IMR-90 (cell line): ENCODE results near the gene DMXL1. TPM values are rescaled to one million over a fixed set of nuclear protein-coding genes. Genes with fewer than 3 reads are reported as not detected.

ENCODE experiments used
- ATAC-seq: fragments of 200-7000 bp; cut with Tn5 transposase; 2 replicates; pipeline ENCODE4 v1.9.1; 2020; ENCODE audit warnings: low read depth, mild to moderate bottlenecking, moderate library complexity
- BruUV-seq: library from RNA; stranded (reverse); fragments of 400-500 nt; replicated peaks from 2 replicates; lab custom pipeline; 2021; lab: Mats Ljungman, UMichigan
- CTCF ChIA-PET: fragments of 300-600 bp; formaldehyde crosslinking; extraction: SDS; loops from one replicate; lab custom pipeline; 2021; ENCODE audit warnings: antibody characterized with exemption; lab: Yijun Ruan, JAX
- POLR2A ChIA-PET: fragments of 300-600 bp; sonication (Branson Sonifier 250); formaldehyde crosslinking; loops from one replicate; lab custom pipeline; 2022; ENCODE audit warnings: antibody characterized with exemption; ENCODE audit not compliant: unreplicated experiment; lab: Charles Lee
- DNase-seq: peaks from one replicate; pipeline ENCODE4 v3.0.0; 2013
- H2AFZ ChIP-seq: replicated peaks from 2 replicates; pipeline ENCODE3; 2013; ENCODE audit warnings: low read length, mild to moderate bottlenecking; ENCODE audit not compliant: poor library complexity
- H2AK5ac ChIP-seq: 2 replicates; pipeline ENCODE4 v1.6.1; 2013; ENCODE audit warnings: low read depth, low read length, inconsistent platforms
- H2AK9ac ChIP-seq: replicated peaks from 2 replicates; pipeline ENCODE3; 2013; ENCODE audit warnings: mild to moderate bottlenecking, low read depth, low read length, moderate library complexity; ENCODE audit not compliant: poor library complexity
- H2BK120ac ChIP-seq: 2 replicates; pipeline ENCODE4 v1.6.1; 2013; ENCODE audit warnings: low read depth, low read length, inconsistent platforms
- H2BK15ac ChIP-seq: 3 replicates; pipeline ENCODE4 v1.6.1; 2013; ENCODE audit warnings: low read depth, low read length, inconsistent platforms
- H2BK20ac ChIP-seq: 2 replicates; pipeline ENCODE4 v1.6.1; 2013; ENCODE audit warnings: low read depth, mild to moderate bottlenecking, inconsistent platforms, low read length, moderate library complexity
- H2BK5ac ChIP-seq: 2 replicates; pipeline ENCODE4 v1.6.1; 2013; ENCODE audit warnings: mild to moderate bottlenecking, low read depth, low read length, inconsistent platforms; ENCODE audit not compliant: poor library complexity, severe bottlenecking
- H3K14ac ChIP-seq: replicated peaks from 2 replicates; pipeline ENCODE4 v1.6.1; 2013; ENCODE audit warnings: low read depth, low read length, inconsistent platforms
- H3K18ac ChIP-seq: 2 replicates; pipeline ENCODE4 v1.6.1; 2013; ENCODE audit warnings: low read depth, low read length, control low read depth
- H3K23ac ChIP-seq: 2 replicates; pipeline ENCODE4 v1.6.1; 2013; ENCODE audit warnings: low read depth, low read length, inconsistent platforms
- H3K27ac ChIP-seq: 2 replicates; pipeline ENCODE4 v1.5.1; 2013; ENCODE audit warnings: mild to moderate bottlenecking, control low read depth, low read length; ENCODE audit not compliant: insufficient read depth
- H3K27me3 ChIP-seq: 2 replicates; pipeline ENCODE4 v1.6.1; 2013; ENCODE audit warnings: low read length; ENCODE audit not compliant: control insufficient read depth, insufficient read depth
- H3K36me3 ChIP-seq: 2 replicates; pipeline ENCODE4 v1.6.1; 2013; ENCODE audit warnings: low read length, mixed read lengths; ENCODE audit not compliant: control insufficient read depth, insufficient read depth
- H3K4ac ChIP-seq: 2 replicates; pipeline ENCODE4 v1.6.1; 2013; ENCODE audit warnings: low read depth, low read length, inconsistent platforms
- H3K4me1 ChIP-seq: 2 replicates; pipeline ENCODE4 v1.6.1; 2013; ENCODE audit warnings: low read length, mixed read lengths; ENCODE audit not compliant: control insufficient read depth, insufficient read depth
- H3K4me2 ChIP-seq: 2 replicates; pipeline ENCODE4 v1.6.1; 2013; ENCODE audit warnings: low read depth, mild to moderate bottlenecking, control low read depth, low read length, moderate library complexity
- H3K4me3 ChIP-seq: 2 replicates; pipeline ENCODE4 v1.5.1; 2013; ENCODE audit warnings: low read depth, mild to moderate bottlenecking, control low read depth, low read length, moderate library complexity; ENCODE audit not compliant: insufficient read depth
- H3K56ac ChIP-seq: 2 replicates; pipeline ENCODE4 v1.6.1; 2013; ENCODE audit warnings: low read length, inconsistent platforms; ENCODE audit not compliant: insufficient read depth; ENCODE audit errors: extremely low read depth
- H3K79me1 ChIP-seq, 2 experiments: 2 replicates each; pipeline ENCODE4 v1.6.1; 2013; ENCODE audit warnings: low read length in 2 of 2, inconsistent platforms in 1 of 2, low read depth in 1 of 2
- H3K9ac ChIP-seq: 2 replicates; pipeline ENCODE4 v1.6.1; 2013; ENCODE audit warnings: low read depth, low read length, control low read depth
- H3K9me1 ChIP-seq: 2 replicates; pipeline ENCODE4 v1.6.1; 2013; ENCODE audit warnings: low read length, inconsistent platforms; ENCODE audit not compliant: insufficient read depth
- H3K9me3 ChIP-seq: 2 replicates; pipeline ENCODE4 v1.6.1; 2013; ENCODE audit warnings: low read length; ENCODE audit not compliant: control insufficient read depth, insufficient read depth
- H4K20me1 ChIP-seq: 2 replicates; pipeline ENCODE4 v1.6.1; 2013; ENCODE audit warnings: low read length, inconsistent platforms; ENCODE audit not compliant: insufficient read depth
- H4K5ac ChIP-seq: 2 replicates; pipeline ENCODE4 v1.6.1; 2013; ENCODE audit warnings: mild to moderate bottlenecking, low read depth, low read length, control low read depth
- H4K8ac ChIP-seq, 2 experiments: 2 replicates each; pipeline ENCODE4 v1.6.1; 2013; ENCODE audit warnings: low read depth in 2 of 2, low read length in 2 of 2, control low read depth in 1 of 2, inconsistent platforms in 1 of 2
- H4K91ac ChIP-seq: 2 replicates; pipeline ENCODE4 v1.6.1; 2013; ENCODE audit warnings: low read depth, low read length, inconsistent platforms; ENCODE audit not compliant: insufficient read depth
- BHLHE40 ChIP-seq: fragments of 150-350 bp; IDR thresholded peaks from 2 replicates; pipeline ENCODE4 v1.6.1; 2016; ENCODE audit warnings: mild to moderate bottlenecking, low read depth, low read length
- CEBPB ChIP-seq: IDR thresholded peaks from 2 replicates; pipeline ENCODE4 v1.6.1; 2012; ENCODE audit warnings: low read depth, low read length, improper control_type of control experiment
- CHD1 ChIP-seq: IDR thresholded peaks from 2 replicates; pipeline ENCODE4 v1.6.1; 2012; ENCODE audit warnings: low read depth, low read length, improper control_type of control experiment
- CTCF ChIP-seq: conservative IDR thresholded peaks from 2 replicates; pipeline ENCODE4 v1.5.1; 2012; ENCODE audit warnings: mild to moderate bottlenecking, low read depth, low read length, improper control_type of control experiment
- ELK1 ChIP-seq: fragments of 150-350 bp; IDR thresholded peaks from 2 replicates; pipeline ENCODE4 v1.6.1; 2016; ENCODE audit warnings: low read depth, mild to moderate bottlenecking, low read length, moderate library complexity, borderline replicate concordance
- FOS ChIP-seq: fragments of 150-350 bp; IDR thresholded peaks from 2 replicates; pipeline ENCODE4 v1.6.1; 2016; ENCODE audit warnings: low read depth, low read length
- MAFK ChIP-seq: IDR thresholded peaks from 2 replicates; pipeline ENCODE4 v1.6.1; 2012; ENCODE audit warnings: low read depth, low read length, improper control_type of control experiment
- MAZ ChIP-seq: IDR thresholded peaks from 2 replicates; pipeline ENCODE4 v1.6.1; 2012; ENCODE audit warnings: low read depth, mild to moderate bottlenecking, low read length, improper control_type of control experiment, moderate library complexity, borderline replicate concordance
- MXI1 ChIP-seq: IDR thresholded peaks from 2 replicates; pipeline ENCODE4 v1.6.1; 2012; ENCODE audit warnings: low read depth, mild to moderate bottlenecking, low read length, moderate library complexity, borderline replicate concordance
- NFE2L2 ChIP-seq: fragments of 150-350 bp; IDR thresholded peaks from 2 replicates; pipeline ENCODE4 v1.6.1; 2016; ENCODE audit warnings: low read depth, mild to moderate bottlenecking, low read length
- POLR2A ChIP-seq: IDR thresholded peaks from 2 replicates; pipeline ENCODE4 v1.6.1; 2012; ENCODE audit warnings: mild to moderate bottlenecking, low read depth, low read length
- RAD21 ChIP-seq: IDR thresholded peaks from 2 replicates; pipeline ENCODE4 v1.6.1; 2012; ENCODE audit warnings: low read length, improper control_type of control experiment
- RCOR1 ChIP-seq: IDR thresholded peaks from 2 replicates; pipeline ENCODE4 v1.6.1; 2012; ENCODE audit warnings: mild to moderate bottlenecking, low read length, improper control_type of control experiment; ENCODE audit not compliant: insufficient replicate concordance
- RFX5 ChIP-seq: IDR thresholded peaks from 2 replicates; pipeline ENCODE4 v1.8.0; 2012; ENCODE audit warnings: low read depth, mild to moderate bottlenecking, low read length, moderate library complexity
- SMC3 ChIP-seq: fragments of 150-350 bp; IDR thresholded peaks from 2 replicates; pipeline ENCODE4 v1.6.1; 2016; ENCODE audit warnings: low read depth, mild to moderate bottlenecking, antibody characterized with exemption, low read length, moderate library complexity
- USF2 ChIP-seq: fragments of 150-350 bp; IDR thresholded peaks from 2 replicates; pipeline ENCODE4 v1.6.1; 2017; ENCODE audit warnings: mild to moderate bottlenecking, antibody characterized with exemption, low read length, low read depth
- WGBS, 2 experiments: methylation state at CpG; one replicate each; pipeline versions ENCODE4 v1.1.5 to v1.1.7; 2013; ENCODE audit warnings: missing lambda C conversion rate in 2 of 2; ENCODE audit not compliant: insufficient read length in 1 of 2; ENCODE audit errors: extremely low coverage in 2 of 2; 5-methylcytosine and 5-hydroxymethylcytosine counted together
- dilution Hi-C: fragments of 300-500 bp; cut with HindIII; formaldehyde crosslinking; loops from one replicate; pipeline ENCODE4 v1.14.3; 2018; ENCODE audit warnings: low sequenced_read_pairs; ENCODE audit not compliant: unreplicated experiment
- in situ Hi-C: fragments of 300-500 bp; cut with MboI; formaldehyde crosslinking; loops from 3 replicates; pipeline ENCODE4 v1.14.3; 2019; ENCODE audit warnings: low sequenced_read_pairs, inconsistent platforms, mixed read lengths
- intact Hi-C: fragments of 100-400 bp; cut with micrococcal nuclease; formaldehyde crosslinking; loops from 2 replicates; pipeline ENCODE4 v1.10.0; 2022
- polyA plus RNA-seq, 3 experiments: library from polyadenylated mRNA; depleted of rRNA; stranded (reverse); fragments of >200 nt; gene quantifications; 2 replicates each; pipeline ENCODE4 v1.2.3, GENCODE V29; 2012; ENCODE audit warnings: low replicate concordance in 1 of 3
- total RNA-seq: library from RNA; depleted of rRNA; stranded (reverse); fragments of >200 nt; gene quantifications from 2 replicates; pipeline ENCODE4 v1.2.3, GENCODE V29; 2012

DMXL1 gene
- total and polyA plus RNA-seq, 2 of the 4 experiments (the other 2 are of a cell fraction), result 8.1 to 21.5 TPM

GRCh38 chr5:119273391-119273839, 202.5 kb downstream of the DMXL1 start:
- Histone ChIP-seq H2AK5ac (no peak overlapping the region), H2AK9ac (no peak overlapping the region), H3K9me3 (no peaks in the 10 kb centered on the region), H2BK5ac (no peak overlapping the region), H3K4ac (no peak overlapping the region), H3K9ac (no peak overlapping the region), H3K79me1 (peaks cover 27 to 50% of the 10 kb centered on the region in 2 experiments), H2BK15ac (no peak overlapping the region), H2AFZ (no peak overlapping the region), H3K27ac (no peak overlapping the region), H3K9me1 (peaks cover 14% of the 10 kb centered on the region), H3K4me3 (no peak overlapping the region), H4K5ac (no peak overlapping the region), H3K14ac (no peak overlapping the region), H3K4me1 (peaks cover 15% of the 10 kb centered on the region), H4K8ac (no peak overlapping the region), H4K20me1 (no peaks in the 10 kb centered on the region), H2BK120ac (no peak overlapping the region), H3K18ac (no peak overlapping the region), H3K23ac (no peak overlapping the region), H3K4me2 (no peak overlapping the region), H3K27me3 (no peaks in the 10 kb centered on the region), H4K91ac (no peak overlapping the region), H3K36me3 (no peaks in the 10 kb centered on the region), H2BK20ac (no peak overlapping the region), H3K56ac (no peak overlapping the region)
- intact Hi-C loops (no loop called here), dilution Hi-C loops (no loop called here), in situ Hi-C loops (no loop called here)
- BruUV-seq, result no TSS peak
- CTCF ChIA-PET, result no interaction called here
- POLR2A ChIA-PET, result no interaction called here
- TF ChIP-seq RCOR1 (no peak), FOS (no peak), RAD21 (no peak), CTCF (no peak), MAFK (no peak), CEBPB (no peak), USF2 (no peak), NFE2L2 (no peak), RFX5 (no peak), CHD1 (no peak), POLR2A (no peak), ELK1 (no peak), SMC3 (no peak), MAZ (no peak), BHLHE40 (no peak), MXI1 (no peak)
- no peak for ATAC-seq
- 80% methylated on average over 3 of the region's 9 CpGs; no CpG with 5 or more reads in 1 of the 2 experiments for WGBS, 2 experiments
- DNase-seq, result no peak
